Measurements from ENCODE around the gene TIGAR.
A peak's percentile ranks its signal among the peaks of the same experiment; 100 is the strongest.

TIGAR gene

DNA sequence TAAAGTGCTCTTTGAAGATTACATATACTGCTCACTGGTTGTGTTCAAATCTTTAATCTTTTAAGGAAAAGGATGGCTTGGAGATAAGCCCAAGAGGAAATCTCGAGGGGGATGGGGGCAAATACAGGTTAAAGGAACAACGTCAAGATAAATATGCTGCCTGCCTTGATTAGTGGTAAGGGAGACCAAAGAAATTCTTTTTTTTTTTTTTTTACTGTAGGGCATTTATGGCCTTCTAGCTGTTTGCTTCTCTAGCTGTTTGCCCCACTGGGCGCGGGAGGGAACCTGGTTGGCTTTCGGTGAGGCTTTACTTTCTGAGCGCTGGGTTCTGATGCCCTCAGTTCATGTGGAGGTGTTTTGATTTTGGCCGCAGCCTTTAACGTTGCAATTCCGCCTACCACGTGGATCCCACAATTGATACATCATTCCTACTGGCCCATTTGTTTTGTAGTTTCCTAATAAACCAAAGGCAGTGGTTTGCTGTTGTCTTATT, 41.8 kb upstream of the TIGAR start:
- Mint-ChIP-seq H3K9me3 (no peaks in the 10 kb centered on the region), H3K4me1 (peaks cover 67% of the 10 kb centered on the region), H3K27ac (peak overlapping the region; percentile 68), H3K36me3 (peaks cover 37% of the 10 kb centered on the region), H3K4me3 (peak overlapping the region; percentile 98), H3K27me3 (no peaks in the 10 kb centered on the region)

DNA sequence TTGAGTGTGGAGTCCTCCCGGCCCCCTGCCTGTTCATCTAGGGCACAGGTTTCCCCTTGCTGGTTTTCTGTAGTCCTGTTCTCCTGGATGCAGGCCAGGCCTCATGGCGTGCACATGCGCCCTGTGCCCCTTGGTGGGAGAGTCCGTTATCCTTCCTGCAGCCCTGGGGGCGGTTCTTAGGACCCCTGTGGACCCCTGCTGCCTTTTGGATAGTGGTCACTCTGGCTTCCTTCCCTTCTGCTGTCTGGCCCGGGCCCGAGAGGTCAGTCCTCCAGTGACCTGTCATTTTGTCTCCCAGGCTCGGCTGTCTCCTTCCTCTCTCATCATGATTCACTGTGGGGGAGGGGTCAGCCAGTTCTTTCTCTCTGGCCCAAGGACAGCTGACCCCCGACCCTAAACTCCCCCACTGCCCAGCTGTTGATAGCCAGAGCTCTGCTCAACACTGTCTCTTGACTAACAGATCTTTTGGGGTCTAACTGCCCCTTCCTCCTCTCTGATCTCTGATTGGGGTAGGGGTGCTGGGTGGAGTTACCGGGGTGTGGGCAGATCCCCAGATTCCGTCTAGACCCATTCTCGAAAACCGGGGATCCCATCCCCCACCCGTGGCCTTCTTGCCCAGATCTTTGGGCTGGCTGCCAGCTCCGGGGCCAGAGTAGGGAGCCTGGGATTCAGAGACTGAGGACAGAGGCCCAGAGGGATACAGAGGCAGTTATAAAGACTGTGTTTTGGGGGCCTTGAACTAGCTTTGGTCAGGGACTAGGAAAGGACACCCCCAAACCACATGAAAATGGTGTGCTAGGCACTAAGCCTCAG, 40.5 kb upstream of the TIGAR start:
- Mint-ChIP-seq H3K27ac (peak overlapping the region; percentile 76), H3K9me3 (no peaks in the 10 kb centered on the region), H3K27me3 (no peaks in the 10 kb centered on the region), H3K36me3 (peaks cover 36% of the 10 kb centered on the region), H3K4me1 (peaks cover 78% of the 10 kb centered on the region), H3K4me3 (peak overlapping the region; percentile 54)

DNA sequence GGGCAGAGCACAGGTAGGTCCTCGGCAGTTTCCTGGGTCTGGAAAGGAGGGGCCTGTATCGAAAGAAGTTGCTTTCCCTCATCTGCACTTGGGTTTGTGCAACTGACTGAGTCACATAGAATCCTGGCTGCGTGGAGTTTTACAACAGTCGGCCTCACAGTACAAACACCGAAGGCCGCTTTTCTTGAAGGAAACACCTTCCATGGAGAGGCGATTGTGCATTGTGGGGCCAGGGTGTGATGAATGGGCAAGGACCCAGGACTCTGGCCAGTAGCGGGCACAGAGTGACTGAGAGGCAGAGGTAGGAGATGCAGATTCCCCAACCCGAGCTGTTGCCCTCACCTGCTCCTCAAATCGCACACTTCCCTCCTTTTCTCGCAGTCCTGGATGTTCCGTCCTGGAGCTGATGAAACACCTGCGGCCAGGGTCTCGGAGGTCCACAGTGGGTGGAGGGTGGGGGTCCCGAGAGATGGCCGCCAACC, 39.8 kb upstream of the TIGAR start:
- Mint-ChIP-seq H3K27me3 (no peaks in the 10 kb centered on the region), H3K4me1 (peaks cover 84% of the 10 kb centered on the region), H3K36me3 (peaks cover 33% of the 10 kb centered on the region), H3K9me3 (no peaks in the 10 kb centered on the region), H3K4me3 (no peak overlapping the region), H3K27ac (peak overlapping the region; percentile 76)

DNA sequence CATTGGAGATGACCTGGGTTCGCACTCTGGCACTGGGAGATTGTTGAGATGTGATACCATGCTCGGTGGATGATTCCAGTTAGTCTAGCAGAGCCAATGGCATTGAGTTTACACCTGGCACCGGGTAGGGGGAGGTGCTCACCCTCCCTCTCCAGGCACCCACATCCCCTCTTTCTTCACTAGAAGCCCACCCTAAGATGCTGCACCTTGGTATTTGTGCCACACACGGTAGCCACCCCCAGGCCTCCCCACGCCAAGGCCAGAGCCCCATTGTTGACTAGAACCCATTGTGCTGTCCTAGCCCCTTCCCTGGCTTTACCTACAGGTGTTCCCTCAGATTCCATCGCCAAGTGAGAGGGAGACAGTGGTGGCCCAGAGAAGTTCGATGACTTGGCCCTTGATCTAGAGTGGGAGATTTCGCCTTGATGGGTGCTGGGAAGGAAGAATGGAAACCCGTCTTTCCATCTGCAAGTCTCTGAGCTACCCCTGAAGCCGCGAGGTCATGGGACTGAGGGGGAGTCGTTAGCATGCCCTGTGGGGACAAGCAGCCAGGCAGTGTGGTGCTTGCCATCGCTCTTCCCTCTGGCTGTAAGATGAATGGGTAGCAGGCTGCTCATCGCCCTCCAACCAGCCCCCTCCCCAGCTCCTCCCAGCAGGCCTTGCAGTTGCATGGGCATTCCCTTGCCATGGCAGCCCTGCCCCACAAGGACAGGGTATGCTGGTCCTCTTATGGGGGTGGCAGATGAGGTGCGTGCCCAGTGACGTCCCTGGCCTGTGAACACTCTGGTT, 38.7 kb upstream of the TIGAR start:
- no peaks in the 10 kb centered on the region for H3K27me3 Mint-ChIP-seq
- H3K9me3 Mint-ChIP-seq: no peaks in the 10 kb centered on the region
- H3K4me1 Mint-ChIP-seq: peaks cover 87% of the 10 kb centered on the region
- peaks cover 28% of the 10 kb centered on the region for H3K36me3 Mint-ChIP-seq
- H3K27ac Mint-ChIP-seq: peak overlapping the region; percentile 84
- H3K4me3 Mint-ChIP-seq: peak overlapping the region; percentile 42

DNA sequence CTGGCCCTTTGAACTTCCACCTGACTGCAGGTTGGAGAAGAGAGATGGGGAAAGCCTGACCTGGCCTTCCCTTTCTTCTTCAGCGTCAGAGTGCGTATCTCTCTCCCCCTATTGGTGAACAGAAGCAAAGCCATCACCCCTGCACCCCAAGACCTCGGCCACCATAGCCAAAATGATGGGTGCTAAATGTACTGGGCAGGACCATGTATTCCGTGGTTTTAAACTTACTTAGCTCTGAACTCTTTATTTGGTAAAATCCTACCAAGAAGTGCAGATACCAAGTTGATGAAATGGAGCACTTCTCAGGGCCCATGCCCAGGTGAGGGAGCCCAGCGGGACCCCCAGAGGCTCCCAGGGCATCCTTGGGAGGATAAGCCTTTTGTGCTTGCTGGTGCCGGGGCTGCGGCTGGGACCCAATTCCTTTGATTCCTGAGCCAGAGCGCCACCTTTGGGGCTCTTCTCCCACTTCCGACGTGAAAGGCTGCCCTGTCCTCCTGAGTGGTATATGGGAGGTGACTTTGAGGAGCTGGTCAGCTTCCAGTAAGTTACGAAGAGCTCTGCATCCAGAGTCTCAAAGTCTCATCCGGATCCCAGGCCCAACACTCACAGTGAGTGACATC, 38.0 kb upstream of the TIGAR start:
- Mint-ChIP-seq H3K36me3 (peaks cover 26% of the 10 kb centered on the region), H3K4me3 (peak overlapping the region; percentile 44), H3K27me3 (no peaks in the 10 kb centered on the region), H3K27ac (peak overlapping the region; percentile 84), H3K4me1 (peaks cover 89% of the 10 kb centered on the region), H3K9me3 (no peaks in the 10 kb centered on the region)

DNA sequence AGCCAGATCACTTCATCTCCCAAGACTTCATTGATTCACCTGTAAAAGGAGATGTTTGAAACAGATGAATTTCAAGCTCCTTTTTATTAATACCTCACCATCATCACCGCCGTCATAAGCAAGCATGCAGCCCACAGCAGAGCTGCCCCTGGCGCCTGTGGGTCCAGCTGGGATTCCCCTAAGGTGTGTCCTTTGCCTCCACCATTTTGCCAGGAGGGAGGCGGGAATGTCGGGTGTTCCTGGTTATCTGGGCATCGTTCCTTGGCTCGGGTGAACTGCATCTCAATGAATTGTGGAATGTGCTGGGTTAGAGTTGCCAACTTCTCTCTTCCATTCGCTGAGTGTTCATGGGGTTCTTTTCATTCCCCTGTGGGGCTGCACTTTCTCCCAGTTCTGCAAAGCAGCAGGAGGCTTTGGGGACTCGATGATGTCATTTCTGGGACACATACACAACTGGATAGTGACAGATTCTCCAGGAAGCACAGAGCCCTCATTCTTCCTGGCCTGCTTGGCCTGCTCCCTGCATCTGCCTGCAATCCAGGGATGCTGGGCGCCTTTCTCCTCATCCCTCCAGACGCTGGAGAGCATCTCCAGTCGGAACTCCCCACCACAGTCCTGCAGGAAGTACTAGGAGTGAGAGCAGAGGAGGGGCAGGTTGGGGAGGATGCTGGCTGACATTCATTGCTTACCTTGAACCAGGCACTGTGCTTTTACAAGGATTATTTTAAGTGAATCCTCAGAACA, 37.3 kb upstream of the TIGAR start:
- H3K27me3 Mint-ChIP-seq: no peaks in the 10 kb centered on the region
- peaks cover 89% of the 10 kb centered on the region for H3K4me1 Mint-ChIP-seq
- H3K36me3 Mint-ChIP-seq: peaks cover 26% of the 10 kb centered on the region
- H3K9me3 Mint-ChIP-seq: no peaks in the 10 kb centered on the region
- H3K4me3 Mint-ChIP-seq: no peak overlapping the region
- H3K27ac Mint-ChIP-seq: no peak overlapping the region

DNA sequence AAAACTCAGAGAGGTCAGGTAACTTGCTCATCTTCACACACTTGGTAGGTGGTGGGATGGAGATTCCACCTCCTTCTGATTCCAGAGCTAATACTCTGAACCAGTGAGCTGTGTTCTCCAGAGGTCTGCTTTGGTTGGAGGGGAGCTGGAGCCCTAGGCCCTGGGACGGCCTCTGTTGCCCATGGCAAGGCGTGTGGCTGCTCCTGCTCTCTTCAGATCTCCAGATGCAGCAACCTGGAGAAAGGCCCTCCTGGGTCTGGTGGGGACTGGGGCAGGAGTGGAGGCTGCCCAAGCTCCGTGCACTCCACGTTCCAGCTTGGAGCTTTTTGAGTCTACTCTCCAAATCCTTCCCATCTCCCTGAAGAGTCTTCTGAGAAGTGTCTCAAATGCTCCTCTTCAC, 36.7 kb upstream of the TIGAR start:
- H3K4me1 Mint-ChIP-seq: peaks cover 89% of the 10 kb centered on the region

DNA sequence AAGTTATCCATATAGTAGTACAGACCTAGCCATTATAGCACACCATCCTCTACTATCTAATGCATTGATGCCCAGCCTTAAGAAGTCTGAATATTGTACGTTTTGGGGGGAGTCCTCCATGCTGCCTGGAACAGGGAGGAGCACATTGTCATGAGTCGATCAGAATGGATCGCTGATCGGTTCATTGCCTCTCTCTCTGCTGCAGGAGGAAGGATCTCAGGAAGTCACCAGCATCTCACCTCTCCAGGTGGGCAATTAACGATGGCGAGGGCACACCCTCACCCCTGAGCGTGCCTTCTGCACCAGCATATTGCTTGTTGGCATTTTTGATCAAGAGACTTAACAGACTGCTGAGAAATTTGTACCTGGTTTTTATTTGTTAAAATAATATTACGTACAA, 35.9 kb upstream of the TIGAR start:
- Mint-ChIP-seq H3K36me3 (peaks cover 21% of the 10 kb centered on the region), H3K4me1 (peaks cover 87% of the 10 kb centered on the region), H3K9me3 (no peaks in the 10 kb centered on the region), H3K27me3 (no peaks in the 10 kb centered on the region), H3K4me3 (no peak overlapping the region), H3K27ac (no peak overlapping the region)

More for the DNA sequence above, 36.7 kb upstream of the TIGAR start:
- Mint-ChIP-seq H3K9me3 (no peaks in the 10 kb centered on the region), H3K36me3 (peaks cover 21% of the 10 kb centered on the region), H3K27ac (no peak overlapping the region), H3K27me3 (no peaks in the 10 kb centered on the region), H3K4me3 (no peak overlapping the region)

DNA sequence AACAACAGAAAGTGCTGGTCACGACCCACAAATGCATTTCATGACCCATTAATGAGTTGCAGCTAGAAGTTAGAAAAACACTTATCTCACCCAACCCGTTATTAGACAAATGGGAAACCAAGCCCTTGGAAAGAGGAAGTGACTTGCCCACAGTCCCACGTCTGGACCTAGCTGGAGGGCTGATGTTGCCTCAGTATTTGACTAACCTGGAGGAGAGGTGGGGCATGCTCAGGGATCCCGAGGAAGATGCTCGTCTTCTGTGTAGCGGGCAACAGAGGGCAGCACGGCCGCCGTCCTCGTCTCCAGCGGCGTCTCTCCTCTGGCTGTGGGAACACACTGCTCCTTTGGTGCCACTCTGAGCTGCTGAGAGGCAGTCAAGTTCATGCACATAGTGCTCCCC, 34.8 kb upstream of the TIGAR start:
- H3K4me1 Mint-ChIP-seq: peaks cover 86% of the 10 kb centered on the region
- H3K27ac Mint-ChIP-seq: peak overlapping the region; percentile 70
- peaks cover 20% of the 10 kb centered on the region for H3K36me3 Mint-ChIP-seq
- H3K27me3 Mint-ChIP-seq: no peaks in the 10 kb centered on the region
- H3K9me3 Mint-ChIP-seq: no peaks in the 10 kb centered on the region
- peak overlapping the region; percentile 36 for H3K4me3 Mint-ChIP-seq

DNA sequence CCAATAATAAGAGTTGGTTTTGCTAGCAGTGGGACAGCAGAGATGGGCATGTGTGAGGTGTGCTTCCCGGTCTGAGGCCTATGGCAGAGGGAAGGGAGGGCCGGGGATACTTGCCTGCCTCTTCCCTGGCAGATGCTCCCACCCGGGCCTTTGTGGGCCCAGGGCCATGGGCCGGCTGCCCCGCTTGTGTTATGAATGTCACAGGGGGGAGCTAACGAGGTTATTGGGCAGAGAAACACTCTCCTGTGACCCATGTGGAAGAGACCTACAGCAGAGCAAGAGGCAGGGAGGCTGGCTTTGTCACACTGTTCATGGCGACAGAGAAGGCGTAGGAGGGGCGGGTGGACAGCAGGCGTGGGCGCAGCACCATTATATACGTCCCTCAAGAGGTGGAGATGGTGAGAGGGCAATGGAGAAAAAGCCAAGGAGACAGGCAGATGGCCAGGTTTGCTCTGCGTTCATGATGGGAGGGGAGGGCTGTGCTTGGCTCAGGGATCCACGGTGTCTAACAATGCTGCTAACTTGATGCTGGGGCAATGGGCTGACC, 34.2 kb upstream of the TIGAR start:
- peak overlapping the region; percentile 87 for H3K27ac Mint-ChIP-seq
- peaks cover 23% of the 10 kb centered on the region for H3K36me3 Mint-ChIP-seq
- H3K4me3 Mint-ChIP-seq: peak overlapping the region; percentile 54

DNA sequence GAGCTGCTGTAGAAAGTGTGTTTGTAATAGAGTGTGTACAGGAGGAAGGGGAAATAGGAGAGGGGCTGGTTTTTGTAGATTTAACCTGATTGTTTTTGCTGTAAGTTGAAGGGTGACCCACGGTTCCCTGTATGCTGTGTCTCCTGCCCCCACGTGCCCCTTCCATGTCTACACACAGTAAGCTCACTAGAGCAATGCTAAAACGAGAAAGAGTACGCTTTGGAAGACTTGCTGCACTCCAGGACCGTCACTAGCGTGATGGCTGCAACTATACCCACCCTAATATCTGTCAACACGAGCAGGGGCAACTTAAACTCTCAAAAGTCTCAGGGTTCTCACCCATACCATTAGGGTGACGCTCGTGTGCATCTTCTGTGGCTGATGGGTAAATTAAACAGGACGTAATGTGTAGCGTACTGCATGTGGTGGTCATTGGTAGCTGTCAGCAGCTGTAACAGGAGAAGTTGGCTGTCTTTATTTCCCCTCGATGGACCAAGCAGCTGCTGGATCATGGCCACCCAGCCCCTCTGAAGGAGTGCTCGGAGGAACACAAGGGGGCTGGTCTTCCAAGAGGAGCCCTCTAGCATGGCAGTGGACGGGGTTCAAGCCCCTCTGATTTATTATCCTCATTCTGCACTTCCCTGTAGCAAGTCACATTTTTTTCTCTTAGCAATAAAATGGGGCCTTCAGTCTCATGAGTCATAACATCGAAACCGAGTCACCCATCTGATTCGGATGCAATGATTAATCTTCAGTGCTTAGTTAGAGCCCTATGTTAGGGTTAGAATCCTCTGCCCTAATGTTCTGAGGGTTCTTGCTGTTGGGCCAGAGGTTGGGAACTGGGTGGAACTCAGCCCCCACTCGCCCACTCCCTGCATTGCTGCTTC, 33.4 kb upstream of the TIGAR start:
- H3K27me3 Mint-ChIP-seq: no peaks in the 10 kb centered on the region
- peaks cover 87% of the 10 kb centered on the region for H3K4me1 Mint-ChIP-seq
- peaks cover 22% of the 10 kb centered on the region for H3K36me3 Mint-ChIP-seq
- peak overlapping the region; percentile 94 for H3K27ac Mint-ChIP-seq
- no peaks in the 10 kb centered on the region for H3K9me3 Mint-ChIP-seq
- H3K4me3 Mint-ChIP-seq: peak overlapping the region; percentile 64

More for the DNA sequence above, 34.2 kb upstream of the TIGAR start:
- no peaks in the 10 kb centered on the region for H3K27me3 Mint-ChIP-seq
- H3K4me1 Mint-ChIP-seq: peaks cover 87% of the 10 kb centered on the region
- no peaks in the 10 kb centered on the region for H3K9me3 Mint-ChIP-seq

DNA sequence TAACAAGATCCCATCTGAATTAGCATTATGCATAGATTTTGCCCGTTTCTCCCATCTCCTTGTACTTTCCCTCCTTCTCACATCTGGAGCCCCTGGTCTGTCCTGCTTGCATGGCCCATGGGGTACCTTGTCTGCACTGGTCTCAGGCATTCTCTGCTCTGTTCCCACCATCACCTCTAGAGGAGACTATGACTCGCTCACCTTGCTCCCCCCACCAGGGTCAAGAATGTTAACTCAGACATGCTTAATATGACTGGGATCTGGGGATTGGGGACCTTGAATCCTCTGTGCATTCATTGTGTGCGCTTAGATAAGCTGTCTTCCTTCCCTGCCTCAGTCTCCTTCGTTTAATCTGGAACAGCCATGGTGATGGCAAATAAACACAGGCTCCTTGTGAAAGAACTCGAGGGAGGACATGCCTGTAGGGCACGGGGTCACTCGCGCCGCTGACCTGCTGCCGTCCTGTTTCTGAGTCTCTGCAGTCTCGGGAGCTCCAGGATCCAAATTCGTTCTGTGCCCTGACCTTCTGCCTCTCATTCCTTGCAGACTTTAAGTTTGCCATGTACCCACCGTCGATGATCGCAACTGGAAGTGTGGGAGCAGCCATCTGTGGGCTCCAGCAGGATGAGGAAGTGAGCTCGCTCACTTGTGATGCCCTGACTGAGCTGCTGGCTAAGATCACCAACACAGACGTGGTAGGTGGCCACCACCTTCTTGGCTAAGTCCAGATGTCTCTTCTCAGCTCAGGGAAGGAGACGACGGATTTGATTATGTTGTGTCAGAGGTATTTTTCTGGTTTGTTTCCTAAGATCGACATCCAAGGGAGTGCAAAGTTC, 32.5 kb upstream of the TIGAR start:
- Mint-ChIP-seq H3K27me3 (no peaks in the 10 kb centered on the region), H3K4me1 (peaks cover 90% of the 10 kb centered on the region), H3K4me3 (peak overlapping the region; percentile 64), H3K27ac (peak overlapping the region; percentile 94), H3K36me3 (peaks cover 27% of the 10 kb centered on the region), H3K9me3 (no peaks in the 10 kb centered on the region)

DNA sequence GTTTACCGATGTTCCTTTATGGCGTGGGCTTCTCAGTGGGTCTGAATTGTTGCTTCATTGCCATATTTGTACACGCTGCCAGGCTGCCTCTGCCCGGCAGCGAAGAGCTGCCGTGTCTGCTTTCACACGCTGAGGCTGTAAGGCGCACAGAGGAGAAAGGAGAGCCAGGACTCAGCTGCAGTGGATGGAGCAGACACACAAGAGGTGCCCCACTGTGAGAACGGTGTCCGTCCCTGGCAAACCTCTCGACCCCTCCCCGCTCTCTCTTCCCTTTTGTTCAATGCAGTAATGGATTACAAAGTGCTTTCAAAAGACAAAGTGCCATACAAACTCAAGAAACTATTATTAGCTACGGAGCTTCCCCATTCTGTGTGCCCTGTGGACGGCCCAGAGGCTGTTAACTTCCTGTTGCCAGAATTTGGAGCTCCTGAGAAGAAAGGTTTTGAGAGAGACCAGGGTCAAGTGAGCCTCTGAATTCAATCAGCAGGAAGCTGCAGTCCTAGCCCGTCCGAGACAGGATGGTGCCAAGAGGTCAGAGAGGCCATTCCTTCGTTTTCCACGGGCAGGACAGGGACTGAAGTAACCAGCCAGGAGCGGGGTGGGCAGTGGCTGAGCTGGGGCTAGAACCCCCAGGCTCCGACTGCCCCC, 31.7 kb upstream of the TIGAR start:
- Mint-ChIP-seq H3K36me3 (peaks cover 31% of the 10 kb centered on the region), H3K27me3 (no peaks in the 10 kb centered on the region), H3K4me1 (peaks cover 90% of the 10 kb centered on the region), H3K4me3 (no peak overlapping the region), H3K9me3 (no peaks in the 10 kb centered on the region), H3K27ac (no peak overlapping the region)

Data from activated naive CD4-positive, alpha-beta T cell treated with anti-CD3 and anti-CD28 coated beads, Interleukin-2, amount 50 U/mL, for 24 hours (primary cell).